A549 (cell line): ENCODE results near the gene ZBTB16. TPM values are rescaled to one million over a fixed set of nuclear protein-coding genes. Genes with fewer than 3 reads are reported as not detected.

Experiments used
- ATAC-seq, 2 experiments: fragments of 200-7000 bp in 1 of 2; fragments of >200 bp in 1 of 2; cut with Nextera tagmentation in 1 of 2; cut with Tn5 transposase in 1 of 2; 3 replicates each; pipeline versions ENCODE4 v1.8.0 to v1.9.1; 2018 to 2020; ENCODE audit warnings: mild to moderate bottlenecking in 1 of 2, moderate library complexity in 1 of 2
- CTCF ChIA-PET: fragments of 300-600 bp; sonication (Branson Sonifier 250); formaldehyde crosslinking; extraction: SDS; loops from one replicate; lab custom pipeline; 2021; ENCODE audit warnings: antibody characterized with exemption, inconsistent platforms; lab: Yijun Ruan, JAX
- POLR2A ChIA-PET: fragments of 350-600 bp; formaldehyde crosslinking; extraction: SDS; loops from one replicate; lab custom pipeline; 2021; ENCODE audit warnings: antibody characterized with exemption, inconsistent platforms; lab: Yijun Ruan, JAX
- DNase-seq, 2 experiments: peaks; one replicate each; pipeline versions ENCODE4 v3.0.0 to v3.0.0-alpha.2; 2011 to 2016; ENCODE audit warnings: low read depth in 1 of 2, low spot score in 1 of 2
- FAIRE-seq: peaks from 2 replicates; lab custom pipeline; 2011; peaks lifted over from hg19 to GRCh38; lab: Jason Lieb, UNC
- H3K27ac ChIP-seq, 2 experiments: fragments of >200 bp; sonication (Bioruptor Twin); formaldehyde crosslinking; 3 replicates each; pipeline ENCODE4 v1.5.1; 2016 to 2017
- H3K4me1 ChIP-seq: fragments of >200 bp; sonication (Bioruptor Twin); formaldehyde crosslinking; 3 replicates; pipeline ENCODE4 v1.6.1; 2016
- H3K4me2 ChIP-seq: fragments of >200 bp; sonication (Bioruptor Twin); formaldehyde crosslinking; 3 replicates; pipeline ENCODE4 v1.6.1; 2016
- H3K4me3 ChIP-seq: fragments of >200 bp; sonication (Bioruptor Twin); formaldehyde crosslinking; 3 replicates; pipeline ENCODE4 v1.5.1; 2016
- H3K9me3 ChIP-seq: fragments of >200 bp; sonication (Bioruptor Twin); formaldehyde crosslinking; 3 replicates; pipeline ENCODE4 v1.6.1; 2016
- CBX8 ChIP-seq: fragments of 200-600 bp; sonication (generic); IDR thresholded peaks from 2 replicates; pipeline ENCODE4 v1.6.1; 2016
- EP300 ChIP-seq, 2 experiments: fragments of >200 bp; sonication (Bioruptor Twin); formaldehyde crosslinking; IDR thresholded peaks; 2 replicates in 1 of 2; 3 replicates in 1 of 2; pipeline ENCODE4 v1.6.1; 2016 to 2017
- ESRRA ChIP-seq: fragments of 150-350 bp; IDR thresholded peaks from 2 replicates; pipeline ENCODE4 v1.6.1; 2014; ENCODE audit warnings: mild to moderate bottlenecking, low read length, borderline replicate concordance
- FOXS1 ChIP-seq: fragments of 250-450 bp; sonication (Bioruptor Pico); IDR thresholded peaks from 2 replicates; pipeline ENCODE4 v1.5.0; 2020; ENCODE audit warnings: mild to moderate bottlenecking, moderate library complexity
- HDAC2 ChIP-seq: fragments of 200-600 bp; sonication (generic); IDR thresholded peaks from 2 replicates; pipeline ENCODE4 v1.6.1; 2016
- HMGXB4 ChIP-seq: fragments of 250-450 bp; sonication (Bioruptor Pico); IDR thresholded peaks from 2 replicates; pipeline ENCODE4 v1.5.0; 2021; ENCODE audit warnings: mild to moderate bottlenecking, moderate library complexity, borderline replicate concordance
- KDM5A ChIP-seq: fragments of 200-600 bp; sonication (generic); IDR thresholded peaks from 2 replicates; pipeline ENCODE4 v1.6.1; 2016; ENCODE audit warnings: antibody characterized with exemption, mild to moderate bottlenecking
- MAFK ChIP-seq: fragments of 450-650 bp; IDR thresholded peaks from 2 replicates; pipeline ENCODE4 v1.6.1; 2014; ENCODE audit not compliant: partially characterized antibody
- MAZ ChIP-seq: fragments of 150-350 bp; IDR thresholded peaks from 2 replicates; pipeline ENCODE4 v1.6.1; 2014; ENCODE audit warnings: antibody characterized with exemption, low read depth, low read length, borderline replicate concordance
- NR3C1 ChIP-seq: fragments of >200 bp; sonication (Bioruptor Twin); formaldehyde crosslinking; IDR thresholded peaks from 3 replicates; pipeline ENCODE4 v1.6.1; 2017
- PHF8 ChIP-seq: fragments of 200-600 bp; sonication (generic); IDR thresholded peaks from 2 replicates; pipeline ENCODE4 v1.6.1; 2016; ENCODE audit warnings: low read depth, mild to moderate bottlenecking, antibody characterized with exemption, moderate library complexity, borderline replicate concordance
- POLR2AphosphoS2 ChIP-seq: conservative IDR thresholded peaks from 2 replicates; pipeline ENCODE4 v1.6.1; 2012; ENCODE audit warnings: low read length, improper control_type of control experiment, inconsistent platforms
- RFX5 ChIP-seq: fragments of 450-650 bp; IDR thresholded peaks from 2 replicates; pipeline ENCODE4 v1.7.1; 2014; ENCODE audit warnings: antibody characterized with exemption, mild to moderate bottlenecking, moderate library complexity
- RNF2 ChIP-seq: fragments of 200-600 bp; sonication (generic); IDR thresholded peaks from 2 replicates; pipeline ENCODE4 v1.6.1; 2016; ENCODE audit warnings: low read depth, mild to moderate bottlenecking, antibody characterized with exemption, moderate library complexity, borderline replicate concordance
- SREBF2 ChIP-seq: fragments of 450-650 bp; IDR thresholded peaks from 2 replicates; pipeline ENCODE4 v1.6.1; 2014; ENCODE audit warnings: mild to moderate bottlenecking, moderate library complexity
- TP53 ChIP-seq: fragments of 250-450 bp; sonication (Bioruptor Pico); IDR thresholded peaks from 2 replicates; pipeline ENCODE4 v1.5.0; 2021; ENCODE audit warnings: mild to moderate bottlenecking, moderate library complexity
- ZFP36 ChIP-seq: fragments of 450-650 bp; IDR thresholded peaks from 2 replicates; pipeline ENCODE4 v1.6.1; 2014; ENCODE audit warnings: borderline replicate concordance; ENCODE audit not compliant: partially characterized antibody
- ZNF302 ChIP-seq: fragments of 250-450 bp; sonication (Bioruptor Pico); IDR thresholded peaks from 2 replicates; pipeline ENCODE4 v1.9.0; 2021; ENCODE audit warnings: inconsistent platforms, mild to moderate bottlenecking, moderate library complexity
- WGBS: methylation state at CpG from one replicate; pipeline ENCODE4 v1.1.6; 2017; ENCODE audit errors: missing lambda C conversion rate; 5-methylcytosine and 5-hydroxymethylcytosine counted together
- polyA plus RNA-seq, 4 experiments: library from polyadenylated mRNA; depleted of rRNA in 3 of 4; stranded (reverse); fragments of >200 nt; fragmentation: RNase III in 1 of 4; extraction: RNeasy Plus Mini Kit Qiagen cat#74134 plus additional on column Dnase treatment in 1 of 4; gene quantifications; 2 replicates in 3 of 4; 3 replicates in 1 of 4; pipeline ENCODE4 v1.2.3, GENCODE V29; 2011 to 2017
- TF ChIP-seq, protein P1 (sequence below): fragments of 450-650 bp; IDR thresholded peaks from 2 replicates; pipeline ENCODE4 v1.6.1; 2014; ENCODE audit warnings: antibody characterized with exemption
- TF ChIP-seq, protein P2 (sequence below): fragments of >200 bp; sonication (Bioruptor Twin); formaldehyde crosslinking; IDR thresholded peaks from 3 replicates; pipeline ENCODE4 v1.5.1; 2016
- TF ChIP-seq, protein P3 (sequence below): fragments of >200 bp; sonication (Bioruptor Twin); formaldehyde crosslinking; IDR thresholded peaks from 2 replicates; pipeline ENCODE4 v1.6.1; 2016
- TF ChIP-seq, protein P4 (sequence below): fragments of >200 bp; sonication (Bioruptor Twin); formaldehyde crosslinking; IDR thresholded peaks from 3 replicates; pipeline ENCODE4 v1.6.1; 2016

Gene ZBTB16
- polyA plus RNA-seq, 2 of the 4 experiments (the other 2 are of a cell fraction), result not detected

DNA sequence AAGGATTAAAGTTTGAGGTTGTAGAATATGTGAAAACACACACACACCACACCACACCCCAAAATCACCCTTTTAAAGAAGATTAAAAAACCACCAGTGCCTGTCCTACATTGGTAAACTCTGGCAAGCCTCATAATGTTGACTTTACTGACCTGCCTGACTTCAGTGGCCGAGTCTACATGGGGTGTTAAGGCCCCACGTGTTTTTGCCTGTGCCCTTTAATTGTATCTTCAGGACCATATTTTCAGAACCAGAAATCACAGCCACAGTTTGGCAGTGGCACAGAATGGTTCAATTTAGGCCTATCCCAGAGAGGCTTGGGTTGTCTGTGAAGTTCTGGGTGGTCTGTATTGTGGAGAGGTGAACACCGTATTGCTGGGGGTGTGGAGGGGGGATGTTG, 33.4 kb downstream of the ZBTB16 start:
- ATAC-seq, result no peak
- FAIRE-seq, result no peak
- 6% methylated on average over 3 of the region's 3 CpGs for WGBS
- POLR2A ChIA-PET, result no interaction called here
- Histone ChIP-seq H3K4me3 (no peak overlapping the region), H3K4me2 (no peak overlapping the region), H3K4me1 (no peaks in the 10 kb centered on the region), H3K9me3 (no peaks in the 10 kb centered on the region), H3K27ac (no peak overlapping the region)
- no peak for DNase-seq
- CTCF ChIA-PET, result no interaction called here
- TF ChIP-seq TP53 (CRISPR knock-in tag) (no peak), POLR2AphosphoS2 (no peak), ZNF302 (no peak), ESRRA (no peak), KDM5A (no peak), FOXS1 (CRISPR knock-in tag) (no peak), RNF2 (no peak), EP300 (IDR thresholded peaks at IDR 0.05) (no peak), SREBF2 (no peak), HMGXB4 (CRISPR knock-in tag) (no peak), RFX5 (no peak)
- TF ChIP-seq, protein P1, sequence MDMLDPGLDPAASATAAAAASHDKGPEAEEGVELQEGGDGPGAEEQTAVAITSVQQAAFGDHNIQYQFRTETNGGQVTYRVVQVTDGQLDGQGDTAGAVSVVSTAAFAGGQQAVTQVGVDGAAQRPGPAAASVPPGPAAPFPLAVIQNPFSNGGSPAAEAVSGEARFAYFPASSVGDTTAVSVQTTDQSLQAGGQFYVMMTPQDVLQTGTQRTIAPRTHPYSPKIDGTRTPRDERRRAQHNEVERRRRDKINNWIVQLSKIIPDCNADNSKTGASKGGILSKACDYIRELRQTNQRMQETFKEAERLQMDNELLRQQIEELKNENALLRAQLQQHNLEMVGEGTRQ, result no peak
- TF ChIP-seq, protein P2, sequence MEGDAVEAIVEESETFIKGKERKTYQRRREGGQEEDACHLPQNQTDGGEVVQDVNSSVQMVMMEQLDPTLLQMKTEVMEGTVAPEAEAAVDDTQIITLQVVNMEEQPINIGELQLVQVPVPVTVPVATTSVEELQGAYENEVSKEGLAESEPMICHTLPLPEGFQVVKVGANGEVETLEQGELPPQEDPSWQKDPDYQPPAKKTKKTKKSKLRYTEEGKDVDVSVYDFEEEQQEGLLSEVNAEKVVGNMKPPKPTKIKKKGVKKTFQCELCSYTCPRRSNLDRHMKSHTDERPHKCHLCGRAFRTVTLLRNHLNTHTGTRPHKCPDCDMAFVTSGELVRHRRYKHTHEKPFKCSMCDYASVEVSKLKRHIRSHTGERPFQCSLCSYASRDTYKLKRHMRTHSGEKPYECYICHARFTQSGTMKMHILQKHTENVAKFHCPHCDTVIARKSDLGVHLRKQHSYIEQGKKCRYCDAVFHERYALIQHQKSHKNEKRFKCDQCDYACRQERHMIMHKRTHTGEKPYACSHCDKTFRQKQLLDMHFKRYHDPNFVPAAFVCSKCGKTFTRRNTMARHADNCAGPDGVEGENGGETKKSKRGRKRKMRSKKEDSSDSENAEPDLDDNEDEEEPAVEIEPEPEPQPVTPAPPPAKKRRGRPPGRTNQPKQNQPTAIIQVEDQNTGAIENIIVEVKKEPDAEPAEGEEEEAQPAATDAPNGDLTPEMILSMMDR, result no peak
- TF ChIP-seq, protein P3, sequence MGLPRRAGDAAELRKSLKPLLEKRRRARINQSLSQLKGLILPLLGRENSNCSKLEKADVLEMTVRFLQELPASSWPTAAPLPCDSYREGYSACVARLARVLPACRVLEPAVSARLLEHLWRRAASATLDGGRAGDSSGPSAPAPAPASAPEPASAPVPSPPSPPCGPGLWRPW, result no peak

GRCh38 chr11:114094516-114094915, 35.0 kb downstream of the ZBTB16 start:
- DNase-seq, result no peak
- Histone ChIP-seq H3K4me2 (no peak overlapping the region), H3K9me3 (no peaks in the 10 kb centered on the region), H3K4me3 (no peak overlapping the region), H3K4me1 (no peaks in the 10 kb centered on the region), H3K27ac (no peak overlapping the region)
- WGBS, result 69% methylated on average over 3 of the region's 3 CpGs
- CTCF ChIA-PET, result no interaction called here
- FAIRE-seq, result no peak
- ATAC-seq, result no peak
- TF ChIP-seq PHF8 (no peak), HMGXB4 (CRISPR knock-in tag) (no peak), CBX8 (no peak), MAFK (no peak), HDAC2 (no peak), EP300 (IDR thresholded peaks at IDR 0.05) (no peak), ZFP36 (no peak), NR3C1 (no peak), MAZ (no peak)
- TF ChIP-seq, protein P3, result no peak
- TF ChIP-seq, protein P4, sequence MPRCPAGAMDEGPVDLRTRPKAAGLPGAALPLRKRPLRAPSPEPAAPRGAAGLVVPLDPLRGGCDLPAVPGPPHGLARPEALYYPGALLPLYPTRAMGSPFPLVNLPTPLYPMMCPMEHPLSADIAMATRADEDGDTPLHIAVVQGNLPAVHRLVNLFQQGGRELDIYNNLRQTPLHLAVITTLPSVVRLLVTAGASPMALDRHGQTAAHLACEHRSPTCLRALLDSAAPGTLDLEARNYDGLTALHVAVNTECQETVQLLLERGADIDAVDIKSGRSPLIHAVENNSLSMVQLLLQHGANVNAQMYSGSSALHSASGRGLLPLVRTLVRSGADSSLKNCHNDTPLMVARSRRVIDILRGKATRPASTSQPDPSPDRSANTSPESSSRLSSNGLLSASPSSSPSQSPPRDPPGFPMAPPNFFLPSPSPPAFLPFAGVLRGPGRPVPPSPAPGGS, result no peak
- TF ChIP-seq, protein P1, result no peak
- POLR2A ChIA-PET, result no interaction called here
